Activated CD8-positive, alpha-beta memory T cell treated with anti-CD3 and anti-CD28 coated beads, Interleukin-2, amount 50 U/mL, for 48 hours (primary cell): Measurements from ENCODE around the gene FRMD4A.

Source experiments
- DNase-seq: peaks from one replicate; pipeline ENCODE4 v3.0.0-alpha.2; 2020

Gene FRMD4A

DNA sequence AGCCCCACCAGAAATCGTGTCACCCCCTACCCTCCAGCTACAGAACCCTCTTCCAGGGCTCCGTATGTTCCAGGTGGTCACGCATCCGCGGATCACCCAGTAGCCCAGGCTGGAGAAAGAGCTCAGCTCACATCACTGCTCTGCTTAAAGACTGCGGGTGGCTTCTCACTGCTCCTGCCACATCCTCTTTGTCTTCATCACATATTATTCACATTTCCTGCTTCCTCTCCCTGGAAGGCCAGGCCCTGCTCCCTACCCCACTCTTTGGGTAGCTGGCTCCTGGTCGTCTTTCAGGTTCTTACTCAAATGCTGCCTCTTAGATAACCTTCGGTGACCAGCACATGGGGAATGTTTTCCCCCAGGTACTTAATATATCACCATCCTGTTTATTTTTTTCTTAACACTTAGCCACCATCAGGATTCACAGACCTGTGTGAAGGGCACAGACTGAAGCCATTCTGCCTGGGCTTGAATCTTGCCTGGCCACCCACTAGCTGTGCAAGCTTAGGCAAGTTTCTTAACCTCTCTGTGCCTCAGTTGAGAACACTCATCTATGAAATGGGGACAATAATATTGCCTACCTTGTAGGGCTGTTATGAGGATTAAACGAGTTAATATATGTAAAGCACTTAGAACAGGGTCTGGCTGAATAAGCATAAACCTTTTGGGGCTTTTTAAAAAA, 436.2 kb downstream of the FRMD4A start:
- DNase-seq = no peak

DNA sequence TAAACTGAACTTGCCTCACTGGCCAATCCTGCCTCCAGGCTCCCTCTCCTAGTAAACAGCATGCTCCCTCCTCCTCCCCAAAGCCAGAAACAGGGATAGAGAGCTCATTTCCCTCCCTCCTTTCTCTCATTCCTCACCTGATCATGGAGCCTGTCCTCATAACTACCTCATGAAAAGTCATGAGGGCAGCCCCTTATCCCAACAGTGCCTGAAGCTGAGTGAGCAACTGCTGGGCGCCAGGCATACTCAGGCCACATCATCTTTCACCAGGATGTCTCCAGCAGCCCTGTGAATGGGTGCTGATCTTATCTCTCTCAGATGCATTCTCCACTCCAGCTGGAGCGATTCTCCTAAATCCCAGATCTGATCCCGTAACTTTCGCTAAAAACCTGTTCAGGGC, 436.8 kb downstream of the FRMD4A start:
- DNase-seq = no peak

GRCh38 chr10:13892871-13893270, 437.9 kb downstream of the FRMD4A start:
- DNase-seq = no peak

- DNase-seq = no peak
Observed at GRCh38 chr10:13892001-13892491, 438.7 kb downstream of the FRMD4A start.

GRCh38 chr10:13891128-13892000, 439.4 kb downstream of the FRMD4A start:
- DNase-seq = peak; percentile 54

- no peak for DNase-seq
Observed at GRCh38 chr10:13890233-13891127, 440.2 kb downstream of the FRMD4A start.

DNA sequence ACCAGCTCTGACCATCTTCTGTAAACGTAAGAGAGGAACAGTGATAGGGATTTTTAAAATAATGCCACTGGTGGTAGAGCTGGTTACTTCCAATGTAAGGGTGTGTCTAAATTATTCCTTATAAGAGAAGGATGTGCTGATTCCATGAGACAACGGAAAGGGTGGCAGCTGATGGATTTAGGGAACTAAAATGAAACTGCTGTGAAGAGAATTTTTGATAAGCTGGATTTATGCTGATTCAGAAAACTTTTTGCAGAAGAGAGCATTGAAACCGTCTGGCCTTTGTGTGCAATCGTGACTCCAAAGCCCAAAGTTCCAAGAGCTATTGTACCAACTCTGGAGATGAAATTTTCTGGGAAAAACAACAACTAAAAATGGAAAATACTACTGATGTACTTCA, 443.0 kb downstream of the FRMD4A start:
- DNase-seq = no peak

DNA sequence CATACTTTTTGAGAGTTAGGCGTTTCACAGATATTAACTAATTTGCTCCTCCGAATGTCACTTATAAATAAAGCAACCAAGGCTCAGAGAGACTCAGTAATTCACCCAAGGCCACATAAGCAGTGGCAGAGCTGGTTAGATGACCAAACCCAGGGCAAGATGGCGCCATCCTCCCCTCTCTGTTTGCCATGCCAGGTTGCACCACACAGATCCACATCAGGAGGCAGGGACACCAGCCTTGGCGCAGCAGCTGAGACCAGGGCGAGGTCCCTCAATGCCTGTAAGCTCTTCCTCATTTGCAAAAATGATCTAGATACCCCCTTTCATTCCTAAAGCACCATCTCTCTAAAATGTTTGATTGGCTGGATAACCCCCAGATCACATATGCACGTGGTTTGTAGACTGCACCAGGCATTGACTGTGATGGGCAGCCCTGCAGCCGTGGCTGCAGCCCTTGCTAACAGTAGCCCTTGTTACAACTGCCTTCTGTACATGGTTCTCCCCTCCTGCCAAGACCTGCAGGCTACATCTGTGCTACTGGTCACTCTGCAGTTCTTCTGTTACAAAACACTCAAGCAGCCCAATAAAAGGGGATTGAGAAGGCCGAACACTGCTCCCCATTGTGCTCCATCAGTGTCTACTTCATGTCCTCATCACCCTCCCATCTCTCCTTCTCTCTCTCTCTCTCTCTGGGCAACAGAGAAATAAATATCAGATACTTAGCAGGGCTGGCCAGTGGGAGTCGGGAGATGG, 445.3 kb downstream of the FRMD4A start:
- DNase-seq = no peak

- DNase-seq = no peak
Observed at GRCh38 chr10:13883636-13884444, 446.9 kb downstream of the FRMD4A start.

- no peak for DNase-seq
Observed at GRCh38 chr10:13882119-13882711, 448.5 kb downstream of the FRMD4A start.

GRCh38 chr10:13880760-13881159, 450.0 kb downstream of the FRMD4A start:
- no peak for DNase-seq

DNA sequence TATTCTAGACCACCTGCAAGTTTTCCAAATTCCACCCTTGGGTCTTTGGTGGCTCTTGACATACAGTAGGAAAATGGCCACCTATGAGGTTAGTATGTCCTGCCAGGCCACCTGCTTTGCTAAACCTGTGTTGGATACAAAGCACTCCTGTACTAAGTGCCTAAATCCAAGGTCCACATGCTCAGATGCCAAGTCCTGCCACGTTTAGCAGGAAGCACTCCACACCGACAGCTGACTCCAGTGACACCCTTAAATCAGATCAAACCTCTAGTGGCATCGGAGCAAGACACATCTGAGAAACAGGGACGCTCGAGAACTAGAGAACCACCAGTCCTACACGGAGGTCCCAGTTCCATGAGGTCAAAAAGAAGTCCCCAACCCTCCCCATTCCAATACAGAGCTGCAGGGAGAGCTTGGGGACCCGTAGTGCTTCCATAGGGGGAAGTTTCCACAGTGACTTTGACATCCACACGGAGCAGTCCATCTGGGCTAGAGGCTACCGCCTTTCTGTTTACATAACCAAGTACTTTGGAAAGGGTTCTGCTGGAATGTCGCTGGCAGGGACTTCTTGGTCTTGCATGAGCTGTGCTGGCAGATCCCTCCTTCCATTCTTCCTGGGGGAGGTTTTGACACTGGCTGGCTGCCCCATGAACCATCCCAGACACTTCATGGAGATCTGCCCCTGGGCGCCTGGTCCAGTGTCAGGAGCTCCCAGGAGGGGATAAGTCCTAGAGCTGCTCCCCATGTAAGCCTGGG, 453.4 kb downstream of the FRMD4A start:
- DNase-seq = no peak

- no peak for DNase-seq
Observed at GRCh38 chr10:13873196-13873595, 457.5 kb downstream of the FRMD4A start.

DNA sequence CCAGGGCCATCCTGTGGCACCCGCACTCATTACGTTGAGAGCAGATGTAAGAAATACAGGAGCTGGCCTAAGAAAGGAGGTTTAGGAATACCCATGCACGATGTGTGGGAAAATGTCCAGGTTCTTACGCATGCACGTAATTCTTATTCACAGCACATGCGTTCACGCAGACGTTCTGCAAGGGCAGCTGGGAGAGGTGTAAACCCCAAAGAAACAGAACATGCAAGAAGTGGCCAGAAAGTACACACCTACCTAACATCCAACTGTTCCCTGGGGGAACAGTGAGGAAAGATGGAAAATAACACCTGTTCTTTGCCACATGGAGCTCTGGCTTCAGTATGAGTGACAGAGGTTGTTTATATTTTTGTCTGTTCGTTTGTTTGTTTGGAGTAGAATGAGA, 458.3 kb downstream of the FRMD4A start:
- DNase-seq = no peak

GRCh38 chr10:13871776-13872175, 458.9 kb downstream of the FRMD4A start:
- DNase-seq = no peak

GRCh38 chr10:13871011-13871410, 459.7 kb downstream of the FRMD4A start:
- DNase-seq = no peak

GRCh38 chr10:13869295-13869664, 461.4 kb downstream of the FRMD4A start:
- no peak for DNase-seq

- no peak for DNase-seq
Observed at GRCh38 chr10:13868528-13869294, 462.0 kb downstream of the FRMD4A start.

DNA sequence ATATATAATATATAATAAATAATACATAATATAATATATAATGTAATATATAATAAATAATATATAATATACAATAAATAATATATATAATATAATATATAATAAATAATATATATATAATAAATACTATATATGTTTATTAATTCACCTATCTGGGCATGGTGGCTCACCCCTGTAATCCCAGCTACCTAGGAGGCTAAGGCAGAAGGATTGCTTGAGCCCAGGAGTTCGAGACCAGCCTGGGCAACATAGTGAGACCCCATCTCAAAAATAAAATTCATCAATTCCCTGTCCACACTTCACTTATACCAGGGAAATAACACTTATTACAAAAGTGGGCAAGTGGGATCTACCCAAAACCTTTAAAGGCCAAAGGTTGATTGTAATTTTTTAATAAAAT, 462.9 kb downstream of the FRMD4A start:
- DNase-seq = no peak
